Endothelial cell of umbilical vein (primary cell): ENCODE results near the gene MYO15A.

Experiments used
- POLR2A ChIP-seq: IDR thresholded peaks from 2 replicates; pipeline ENCODE4 v1.6.1; 2012; ENCODE audit warnings: low read depth, mild to moderate bottlenecking, control low read depth, low read length
- POLR2AphosphoS5 ChIP-seq: IDR thresholded peaks from 2 replicates; pipeline ENCODE4 v1.6.1; 2012; ENCODE audit warnings: low read depth, mild to moderate bottlenecking, control low read depth, low read length, moderate library complexity; ENCODE audit not compliant: insufficient read depth

DNA sequence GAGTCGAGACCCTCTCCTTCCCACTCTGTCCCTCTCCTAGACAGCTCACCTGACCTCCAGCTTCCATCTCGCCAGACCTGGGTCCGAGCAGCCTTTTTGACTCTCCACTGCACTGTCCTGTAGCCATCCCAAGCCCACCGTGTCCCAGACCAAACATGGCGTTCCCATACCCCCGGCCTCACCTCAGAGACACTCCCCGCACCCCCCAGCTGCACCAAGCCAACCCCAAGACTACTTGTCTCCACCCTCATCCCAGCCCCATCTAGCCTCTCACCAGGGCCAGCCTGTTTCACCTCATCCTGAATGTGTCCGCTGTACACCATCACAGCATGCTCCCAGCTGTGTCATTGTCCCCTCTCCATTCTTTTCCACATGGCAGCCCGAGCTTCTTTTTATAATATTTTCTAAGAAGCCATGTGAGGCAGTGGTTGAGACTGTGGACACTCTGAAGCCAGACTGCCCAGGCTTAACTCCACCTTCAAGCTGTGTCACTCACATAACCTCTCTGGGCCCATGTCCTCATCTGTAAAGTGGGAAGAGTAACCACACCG lies 1.5 kb downstream of the MYO15A start:
- TF ChIP-seq POLR2AphosphoS5 (no peak), POLR2A (no peak)
